HG03095 (cell line): ENCODE results near the gene SYPL1.

Source experiments
- ATAC-seq: cut with Tn5 transposase; IDR thresholded peaks from one replicate; pipeline ENCODE4 v1.9.1; 2021; ENCODE audit warnings: moderate library complexity; ENCODE audit not compliant: unreplicated experiment

The SYPL1 gene

GRCh38 chr7:106054156-106054910, 57.8 kb downstream of the SYPL1 start:
- ATAC-seq = no peak

- no peak for ATAC-seq
These were observed 59.0 kb downstream of the SYPL1 start for GRCh38 chr7:106053109-106053508.

- no peak for ATAC-seq
These were observed 59.4 kb downstream of the SYPL1 start for GRCh38 chr7:106052681-106053080.

- no peak for ATAC-seq
These were observed 61.4 kb downstream of the SYPL1 start for GRCh38 chr7:106050746-106051117.

GRCh38 chr7:106050002-106050745, 61.9 kb downstream of the SYPL1 start:
- ATAC-seq = no peak

GRCh38 chr7:106049139-106049752, 62.9 kb downstream of the SYPL1 start:
- ATAC-seq = no peak

GRCh38 chr7:106048706-106049020, 63.4 kb downstream of the SYPL1 start:
- no peak for ATAC-seq

- ATAC-seq = no peak
These were observed 64.0 kb downstream of the SYPL1 start for GRCh38 chr7:106047818-106048705.

GRCh38 chr7:106047184-106047583, 64.9 kb downstream of the SYPL1 start:
- ATAC-seq = no peak

GRCh38 chr7:106045586-106045985, 66.5 kb downstream of the SYPL1 start:
- no peak for ATAC-seq

GRCh38 chr7:106045139-106045538, 67.0 kb downstream of the SYPL1 start:
- ATAC-seq = no peak

GRCh38 chr7:106042196-106042611, 69.9 kb downstream of the SYPL1 start:
- no peak for ATAC-seq

GRCh38 chr7:106041140-106041717, 70.9 kb downstream of the SYPL1 start:
- no peak for ATAC-seq
